K562 (cell line): Measurements from ENCODE around the gene CRACR2B. TPM values are rescaled to one million over a fixed set of nuclear protein-coding genes. Genes with fewer than 3 reads are reported as not detected.
A peak's percentile ranks its signal among the peaks of the same experiment; 100 is the strongest.

Experiments
- BHLHE40 ChIP-seq: IDR thresholded peaks from 2 replicates; pipeline ENCODE4 v1.6.1; 2011; ENCODE audit warnings: low read length, improper control_type of control experiment
- CREB1 ChIP-seq, 2 experiments: sonication (generic) in 1 of 2; formaldehyde crosslinking in 1 of 2; IDR thresholded peaks; 2 replicates each; pipeline versions ENCODE4 v1.6.1 to v1.8.0; 2012 to 2022; ENCODE audit warnings: inconsistent platforms in 1 of 2, mild to moderate bottlenecking in 1 of 2, missing genetic modification reagents in 1 of 2, moderate library complexity in 1 of 2
- ETV5 ChIP-seq: sonication (generic); formaldehyde crosslinking; IDR thresholded peaks from 2 replicates; pipeline ENCODE4 v1.4.0; 2020; ENCODE audit warnings: low read depth, mild to moderate bottlenecking, missing genetic modification reagents
- HCFC1 ChIP-seq: IDR thresholded peaks from 2 replicates; pipeline ENCODE4 v1.6.1; 2012; ENCODE audit warnings: low read depth, low read length, improper control_type of control experiment
- HDAC2 ChIP-seq: fragments of 450-650 bp; IDR thresholded peaks from 2 replicates; pipeline ENCODE4 v1.6.1; 2016; ENCODE audit warnings: mild to moderate bottlenecking
- HOXB6 ChIP-seq: fragments of 250-450 bp; sonication (Bioruptor Pico); IDR thresholded peaks from 2 replicates; pipeline ENCODE4 v1.5.1; 2022; ENCODE audit warnings: mild to moderate bottlenecking, borderline replicate concordance
- MYNN ChIP-seq, 2 experiments: sonication (generic); formaldehyde crosslinking in 1 of 2; IDR thresholded peaks; 2 replicates each; pipeline versions ENCODE4 v1.5.0 to v1.6.1; 2016 to 2020; ENCODE audit warnings: antibody characterized with exemption in 1 of 2, missing genetic modification reagents in 1 of 2
- NKRF ChIP-seq: fragments of 450-650 bp; IDR thresholded peaks from 2 replicates; pipeline ENCODE4 v1.6.1; 2016; ENCODE audit warnings: borderline replicate concordance
- POLR2G ChIP-seq: fragments of 200-400 bp; formaldehyde crosslinking; IDR thresholded peaks from 2 replicates; pipeline ENCODE4 v1.6.1; 2017; ENCODE audit warnings: low read depth, mild to moderate bottlenecking, antibody characterized with exemption, low read length, moderate library complexity
- RBBP5 ChIP-seq: fragments of 200-600 bp; sonication (generic); IDR thresholded peaks from 2 replicates; pipeline ENCODE4 v1.6.1; 2012; ENCODE audit warnings: borderline replicate concordance, mild to moderate bottlenecking, low read length, control low read depth, inconsistent platforms; ENCODE audit not compliant: insufficient read depth, poor library complexity, severe bottlenecking
- RBM15 ChIP-seq: fragments of 200-400 bp; formaldehyde crosslinking; IDR thresholded peaks from 2 replicates; pipeline ENCODE4 v1.6.1; 2018; ENCODE audit warnings: mild to moderate bottlenecking, low read length, moderate library complexity; ENCODE audit not compliant: insufficient read depth
- ZNF143 ChIP-seq: sonication (generic); formaldehyde crosslinking; IDR thresholded peaks from 2 replicates; pipeline ENCODE4 v1.9.0; 2022; ENCODE audit warnings: mild to moderate bottlenecking, missing genetic modification reagents
- polyA plus RNA-seq, 8 experiments: library from polyadenylated mRNA; depleted of rRNA in 4 of 8; stranded (reverse) in 5 of 8; unstranded in 3 of 8; fragments of >200 nt; fragmentation: Nextera tagmentation in 2 of 8; fragmentation: Illumina TruSeq in 1 of 8; extraction: Ambion mirVana in 2 of 8; extraction: Trizol in 1 of 8; gene quantifications; 2 replicates each; pipeline versions ENCODE4 v1.2.1 to v1.2.3, GENCODE V29; 2011 to 2014; ENCODE audit warnings: inconsistent platforms in 1 of 8, missing spikeins in 1 of 8
- total RNA-seq, 7 experiments: library from RNA; depleted of rRNA in 6 of 7; stranded (reverse); fragments of >200 nt in 6 of 7; fragmentation: Illumina TruSeq in 2 of 7; extraction: Trizol in 2 of 7; gene quantifications; 2 replicates each; pipeline versions ENCODE4 v1.2.1 to v1.2.3, GENCODE V29; 2011 to 2021; ENCODE audit warnings: low replicate concordance in 1 of 7
- TF ChIP-seq, protein P1 (sequence below), 2 experiments: fragments of 450-650 bp; IDR thresholded peaks; 2 replicates each; pipeline ENCODE4 v1.6.1; 2016; ENCODE audit warnings: mild to moderate bottlenecking in 2 of 2, borderline replicate concordance in 1 of 2, low read depth in 1 of 2, moderate library complexity in 1 of 2

The CRACR2B gene
- total and polyA plus RNA-seq, 9 of the 15 experiments (the other 6 are each of a cell fraction or from before 2014, with no cell fraction given) = 0.10 to 51.0 (median 6.0) TPM

GRCh38 chr11:842370-843002 lies 14.8 kb downstream of the CRACR2B start, which contains the start of the genes POLR2L and TSPAN4 (continued):
- TF ChIP-seq, protein P1, sequence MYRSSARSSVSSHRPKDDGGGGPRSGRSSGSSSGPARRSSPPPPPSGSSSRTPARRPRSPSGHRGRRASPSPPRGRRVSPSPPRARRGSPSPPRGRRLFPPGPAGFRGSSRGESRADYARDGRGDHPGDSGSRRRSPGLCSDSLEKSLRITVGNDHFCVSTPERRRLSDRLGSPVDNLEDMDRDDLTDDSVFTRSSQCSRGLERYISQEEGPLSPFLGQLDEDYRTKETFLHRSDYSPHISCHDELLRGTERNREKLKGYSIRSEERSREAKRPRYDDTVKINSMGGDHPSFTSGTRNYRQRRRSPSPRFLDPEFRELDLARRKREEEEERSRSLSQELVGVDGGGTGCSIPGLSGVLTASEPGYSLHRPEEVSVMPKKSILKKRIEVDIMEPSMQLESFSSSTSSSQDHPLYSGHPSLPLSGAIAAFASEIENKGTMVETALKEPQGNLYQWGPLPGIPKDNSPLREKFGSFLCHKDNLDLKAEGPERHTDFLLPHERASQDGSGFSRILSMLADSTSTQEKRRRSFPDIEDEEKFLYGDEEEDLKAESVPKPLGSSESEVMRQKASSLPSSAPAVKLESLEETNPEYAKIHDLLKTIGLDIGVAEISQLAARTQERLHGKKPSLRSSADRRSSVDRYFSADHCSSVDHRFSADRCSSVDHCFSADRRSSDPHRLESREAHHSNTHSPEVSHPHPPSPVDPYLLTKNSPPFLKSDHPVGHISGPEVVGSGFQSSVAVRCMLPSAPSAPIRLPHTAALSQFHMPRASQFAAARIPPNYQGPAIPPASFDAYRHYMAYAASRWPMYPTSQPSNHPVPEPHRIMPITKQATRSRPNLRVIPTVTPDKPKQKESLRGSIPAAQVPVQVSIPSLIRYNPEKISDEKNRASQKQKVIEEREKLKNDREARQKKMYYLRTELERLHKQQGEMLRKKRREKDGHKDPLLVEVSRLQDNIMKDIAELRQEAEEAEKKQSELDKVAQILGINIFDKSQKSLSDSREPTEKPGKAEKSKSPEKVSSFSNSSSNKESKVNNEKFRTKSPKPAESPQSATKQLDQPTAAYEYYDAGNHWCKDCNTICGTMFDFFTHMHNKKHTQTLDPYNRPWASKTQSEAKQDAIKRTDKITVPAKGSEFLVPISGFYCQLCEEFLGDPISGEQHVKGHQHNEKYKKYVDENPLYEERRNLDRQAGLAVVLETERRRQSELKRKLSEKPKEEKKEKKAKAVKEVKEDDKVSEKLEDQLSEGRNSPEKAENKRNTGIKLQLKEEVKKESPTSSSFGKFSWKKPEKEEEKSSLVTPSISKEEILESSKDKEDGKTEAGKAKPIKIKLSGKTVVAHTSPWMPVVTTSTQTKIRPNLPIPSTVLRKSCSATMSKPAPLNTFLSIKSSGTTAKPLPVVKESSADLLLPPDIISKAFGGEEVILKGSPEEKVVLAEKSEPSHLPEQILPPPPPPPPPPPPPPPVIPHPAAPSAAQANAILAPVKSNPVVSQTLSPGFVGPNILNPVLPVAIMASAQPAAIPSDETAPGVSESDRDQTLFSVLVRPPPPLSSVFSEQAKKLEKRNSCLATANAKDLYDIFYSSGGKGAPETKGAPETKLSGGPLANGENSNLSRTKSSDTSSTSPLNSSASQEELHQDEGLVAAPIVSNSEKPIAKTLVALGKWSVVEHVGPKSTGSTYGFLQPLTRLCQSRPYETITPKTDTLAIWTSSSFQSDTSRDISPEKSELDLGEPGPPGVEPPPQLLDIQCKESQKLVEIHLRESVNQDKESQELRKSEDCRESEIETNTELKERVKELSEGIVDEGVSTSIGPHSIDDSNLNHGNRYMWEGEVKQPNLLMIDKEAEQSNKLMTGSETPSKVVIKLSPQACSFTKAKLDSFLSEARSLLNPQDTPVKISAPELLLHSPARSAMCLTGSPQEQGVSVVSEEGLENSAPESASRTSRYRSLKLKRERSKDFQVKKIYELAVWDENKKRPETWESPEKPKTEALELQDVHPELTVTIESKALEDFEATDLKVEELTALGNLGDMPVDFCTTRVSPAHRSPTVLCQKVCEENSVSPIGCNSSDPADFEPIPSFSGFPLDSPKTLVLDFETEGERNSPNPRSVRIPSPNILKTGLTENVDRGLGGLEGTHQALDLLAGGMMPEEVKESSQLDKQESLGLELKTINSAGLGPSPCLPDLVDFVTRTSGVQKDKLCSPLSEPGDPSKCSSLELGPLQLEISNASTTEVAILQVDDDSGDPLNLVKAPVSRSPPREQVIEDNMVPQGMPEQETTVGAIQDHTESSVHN (IDR thresholded peaks at IDR 0.05; ENCODE audit: borderline replicate concordance in 1 of 2, low read depth in 1 of 2) = no peak
- no peak for TF ChIP-seq ZNF143 (CRISPR knock-in tag)
- peak; percentile 99 for TF ChIP-seq POLR2G
- TF ChIP-seq HOXB6 (CRISPR knock-in tag) = no peak
- TF ChIP-seq BHLHE40 = peak; percentile 84
- TF ChIP-seq CREB1 (IDR thresholded peaks at IDR 0.05) = peak; percentile 33
- TF ChIP-seq CREB1 (CRISPR knock-in tag; IDR thresholded peaks at IDR 0.05) = peak; percentile 61
- TF ChIP-seq ETV5 (CRISPR knock-in tag) = 0 out of 2 replicates have a peak, but pooled peaks have one; percentile 39
- peak; percentile 70 for TF ChIP-seq HCFC1
- TF ChIP-seq RBM15 = no peak
- TF ChIP-seq HDAC2 = no peak
- no peak for TF ChIP-seq NKRF
- no peak for TF ChIP-seq MYNN (IDR thresholded peaks at IDR 0.05)
- no peak for TF ChIP-seq MYNN (CRISPR knock-in tag; IDR thresholded peaks at IDR 0.05)
- peak; percentile 81 for TF ChIP-seq RBBP5
